C4-2B (cell line): ENCODE results near the gene MB.

Experiments used
- CTCF ChIP-seq: fragments of 450-650 bp; conservative IDR thresholded peaks from 2 replicates; pipeline ENCODE4 v1.5.1; 2017; ENCODE audit warnings: mild to moderate bottlenecking
- ZFX ChIP-seq: fragments of 450-650 bp; IDR thresholded peaks from 2 replicates; pipeline ENCODE4 v1.6.1; 2017

DNA sequence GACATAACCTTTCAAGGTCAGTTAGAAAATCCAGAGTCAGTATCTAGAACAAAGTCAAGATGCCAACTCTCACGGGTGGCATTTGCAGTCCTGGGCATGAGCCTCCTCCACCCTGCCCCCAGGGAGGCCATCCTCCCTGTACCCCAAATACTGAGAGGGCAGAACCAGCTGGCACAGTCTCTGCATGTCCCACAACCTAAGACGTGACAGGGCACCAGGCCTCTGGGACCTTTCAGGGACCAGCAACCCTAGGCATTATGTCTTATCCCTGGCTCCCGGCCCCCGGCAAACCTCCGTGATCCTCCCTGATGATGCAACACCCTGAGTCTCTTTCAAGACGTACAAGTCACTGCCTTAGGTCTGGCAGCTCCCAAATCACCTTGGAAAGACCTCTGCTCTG lies 2.0 kb downstream of the MB start:
- TF ChIP-seq CTCF (no peak), ZFX (no peak)
